ENCODE data around the gene TEX2. TPM values are rescaled to one million over a fixed set of nuclear protein-coding genes. Genes with fewer than 3 reads are reported as not detected.
A peak's percentile ranks its signal among the peaks of the same experiment; 100 is the strongest.

The TEX2 gene
- total and polyA plus RNA-seq, 2 experiments from 2014 or later = 7.5 to 17.7 TPM

DNA sequence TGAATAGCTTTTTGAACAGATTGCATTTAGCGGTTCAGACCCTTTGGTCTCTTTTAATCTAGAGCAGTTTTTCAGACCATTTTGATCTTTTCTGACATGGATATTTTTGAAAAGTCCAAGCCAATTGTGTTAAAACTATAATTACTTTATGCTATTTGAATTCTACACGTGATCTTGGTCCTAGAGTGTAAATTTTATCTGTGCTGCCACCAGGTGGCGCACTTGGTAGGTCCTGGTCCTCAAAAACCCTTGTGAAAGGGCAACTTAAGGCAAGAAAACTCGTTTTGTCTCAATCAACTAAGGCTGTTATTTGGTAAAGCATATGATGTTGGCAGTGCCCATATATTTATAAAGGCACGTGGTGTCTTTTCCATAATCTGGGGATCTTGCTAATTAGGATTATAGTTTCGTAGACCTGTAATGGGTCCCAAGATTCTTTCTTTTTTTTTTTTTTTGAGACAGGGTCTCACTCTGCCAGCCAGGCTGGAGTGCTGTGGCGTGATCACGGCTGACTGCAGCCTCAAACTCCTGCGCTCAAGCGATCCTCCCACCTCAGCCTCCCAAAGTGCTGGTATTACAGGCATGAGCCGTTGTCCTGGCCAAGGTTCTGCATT, 43.9 kb upstream of the TEX2 start:
- no peaks in the 10 kb centered on the region for H3K4me1 Mint-ChIP-seq
- H3K27ac ChIP-seq (ENCODE audit: low read depth) = no peak overlapping the region
- H3K4me3 ChIP-seq = no peak overlapping the region
- H3K9me3 Mint-ChIP-seq = no peaks in the 10 kb centered on the region
- H3K4me2 ChIP-seq = no peak overlapping the region
- TF ChIP-seq, protein P1, sequence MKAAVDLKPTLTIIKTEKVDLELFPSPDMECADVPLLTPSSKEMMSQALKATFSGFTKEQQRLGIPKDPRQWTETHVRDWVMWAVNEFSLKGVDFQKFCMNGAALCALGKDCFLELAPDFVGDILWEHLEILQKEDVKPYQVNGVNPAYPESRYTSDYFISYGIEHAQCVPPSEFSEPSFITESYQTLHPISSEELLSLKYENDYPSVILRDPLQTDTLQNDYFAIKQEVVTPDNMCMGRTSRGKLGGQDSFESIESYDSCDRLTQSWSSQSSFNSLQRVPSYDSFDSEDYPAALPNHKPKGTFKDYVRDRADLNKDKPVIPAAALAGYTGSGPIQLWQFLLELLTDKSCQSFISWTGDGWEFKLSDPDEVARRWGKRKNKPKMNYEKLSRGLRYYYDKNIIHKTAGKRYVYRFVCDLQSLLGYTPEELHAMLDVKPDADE (IDR thresholded peaks at IDR 0.05) = no peak
- TF ChIP-seq, protein P2, sequence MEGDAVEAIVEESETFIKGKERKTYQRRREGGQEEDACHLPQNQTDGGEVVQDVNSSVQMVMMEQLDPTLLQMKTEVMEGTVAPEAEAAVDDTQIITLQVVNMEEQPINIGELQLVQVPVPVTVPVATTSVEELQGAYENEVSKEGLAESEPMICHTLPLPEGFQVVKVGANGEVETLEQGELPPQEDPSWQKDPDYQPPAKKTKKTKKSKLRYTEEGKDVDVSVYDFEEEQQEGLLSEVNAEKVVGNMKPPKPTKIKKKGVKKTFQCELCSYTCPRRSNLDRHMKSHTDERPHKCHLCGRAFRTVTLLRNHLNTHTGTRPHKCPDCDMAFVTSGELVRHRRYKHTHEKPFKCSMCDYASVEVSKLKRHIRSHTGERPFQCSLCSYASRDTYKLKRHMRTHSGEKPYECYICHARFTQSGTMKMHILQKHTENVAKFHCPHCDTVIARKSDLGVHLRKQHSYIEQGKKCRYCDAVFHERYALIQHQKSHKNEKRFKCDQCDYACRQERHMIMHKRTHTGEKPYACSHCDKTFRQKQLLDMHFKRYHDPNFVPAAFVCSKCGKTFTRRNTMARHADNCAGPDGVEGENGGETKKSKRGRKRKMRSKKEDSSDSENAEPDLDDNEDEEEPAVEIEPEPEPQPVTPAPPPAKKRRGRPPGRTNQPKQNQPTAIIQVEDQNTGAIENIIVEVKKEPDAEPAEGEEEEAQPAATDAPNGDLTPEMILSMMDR (conservative IDR thresholded peaks at IDR 0.05; ENCODE audit: low read depth in 2 of 2) = peak; percentile 81 to 97
- H2AFZ ChIP-seq = no peak overlapping the region
- peaks cover 1% of the 10 kb centered on the region for H3K27me3 Mint-ChIP-seq (ENCODE audit: insufficient read depth, low read depth, poor library complexity)
- H3K27ac Mint-ChIP-seq = no peak overlapping the region
- H3K9me2 ChIP-seq (ENCODE audit: insufficient read depth) = no peaks in the 10 kb centered on the region
- ATAC-seq = peak; percentile 68
- no peaks in the 10 kb centered on the region for H3K27me3 ChIP-seq (ENCODE audit: insufficient read depth)
- H3K36me3 ChIP-seq (ENCODE audit: insufficient read depth) = no peaks in the 10 kb centered on the region
- H3K36me3 Mint-ChIP-seq (ENCODE audit: low read depth) = no peaks in the 10 kb centered on the region
- no peaks in the 10 kb centered on the region for H3F3A ChIP-seq (replicated peaks; ENCODE audit: low read depth)
- H3K4me3 Mint-ChIP-seq = no peak overlapping the region
- no peaks in the 10 kb centered on the region for H3K4me1 ChIP-seq (ENCODE audit: insufficient read depth)
- no peaks in the 10 kb centered on the region for H4K20me1 ChIP-seq (replicated peaks; ENCODE audit: insufficient read depth)
- H3K79me2 ChIP-seq (replicated peaks; ENCODE audit: insufficient read depth) = no peaks in the 10 kb centered on the region
- DNase-seq (ENCODE audit: low spot score) = peak; percentile 78

DNA sequence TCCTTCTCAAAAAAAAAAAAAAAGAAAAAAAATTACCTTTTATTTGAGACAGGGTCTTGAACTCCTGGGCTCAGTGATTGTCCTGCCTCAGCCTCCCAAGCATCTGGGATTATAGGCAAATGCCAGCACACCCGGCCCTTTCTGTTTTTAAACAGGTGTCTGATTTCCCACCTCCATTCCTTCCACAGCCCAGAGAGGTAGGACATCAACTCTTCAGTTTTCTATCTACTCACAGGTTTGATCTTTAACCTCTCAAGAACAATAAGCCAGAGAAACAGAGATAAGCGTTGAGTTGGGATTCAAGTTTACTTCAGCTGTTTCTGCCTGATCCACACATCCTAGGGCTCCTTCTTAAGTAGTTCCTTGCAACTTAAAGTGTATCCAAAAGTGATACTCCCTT, 41.5 kb upstream of the TEX2 start:
- Histone ChIP-seq H3K4me1 (ENCODE audit: insufficient read depth) (no peaks in the 10 kb centered on the region), H4K20me1 (replicated peaks; ENCODE audit: insufficient read depth) (no peaks in the 10 kb centered on the region), H3K36me3 (ENCODE audit: insufficient read depth) (no peaks in the 10 kb centered on the region), H3K27ac (ENCODE audit: low read depth) (no peak overlapping the region), H3K27me3 (ENCODE audit: insufficient read depth) (no peaks in the 10 kb centered on the region), H3K9me2 (ENCODE audit: insufficient read depth) (no peaks in the 10 kb centered on the region), H2AFZ (no peak overlapping the region), H3K4me3 (no peak overlapping the region), H3K4me2 (no peak overlapping the region), H3F3A (replicated peaks; ENCODE audit: low read depth) (no peaks in the 10 kb centered on the region), H3K79me2 (replicated peaks; ENCODE audit: insufficient read depth) (no peaks in the 10 kb centered on the region)
- H3K9me3 Mint-ChIP-seq = no peaks in the 10 kb centered on the region
- no peak overlapping the region for H3K4me3 Mint-ChIP-seq
- H3K4me1 Mint-ChIP-seq = no peaks in the 10 kb centered on the region
- H3K27ac Mint-ChIP-seq = no peak overlapping the region; the same call in 1 of the 2 replicates
- peaks cover 1% of the 10 kb centered on the region for H3K27me3 Mint-ChIP-seq (ENCODE audit: insufficient read depth, low read depth, poor library complexity)
- DNase-seq (ENCODE audit: low spot score) (no peak), ATAC-seq (no peak)
- H3K36me3 Mint-ChIP-seq (ENCODE audit: low read depth) = no peaks in the 10 kb centered on the region
- TF ChIP-seq NANOG (IDR thresholded peaks at IDR 0.05; ENCODE audit: borderline replicate concordance) (no peak), EZH2phosphoT487 (IDR thresholded peaks at IDR 0.05; ENCODE audit: unreplicated experiment) (no peak), EZH2 (IDR thresholded peaks at IDR 0.05; ENCODE audit: low read depth, unreplicated experiment) (no peak), JUNB (IDR thresholded peaks at IDR 0.05; ENCODE audit: unreplicated experiment) (no peak), STAT1 (IDR thresholded peaks at IDR 0.05; ENCODE audit: unreplicated experiment) (no peak), ZNF114 (CRISPR knock-in tag; IDR thresholded peaks at IDR 0.05) (no peak), CREB1 (CRISPR knock-in tag; IDR thresholded peaks at IDR 0.05; ENCODE audit: low read depth) (no peak), ZNF331 (CRISPR knock-in tag; IDR thresholded peaks at IDR 0.05; ENCODE audit: low read depth) (no peak), POLR2AphosphoS5 (IDR thresholded peaks at IDR 0.05; ENCODE audit: low read depth) (no peak)
- TF ChIP-seq, protein P1 (IDR thresholded peaks at IDR 0.05) = no peak
- TF ChIP-seq, protein P2 (conservative IDR thresholded peaks at IDR 0.05; ENCODE audit: low read depth in 2 of 2) = no peak
